Measurements from ENCODE around the gene TBX20.

- TF ChIP-seq CTCF (IDR thresholded peaks at IDR 0.05; ENCODE audit: low read depth, low read length) (no peak), EZH2phosphoT487 (IDR thresholded peaks at IDR 0.05; ENCODE audit: low read depth) (no peak)
These were observed 9.5 kb upstream of the TBX20 start for GRCh38 chr7:35263396-35263795.

All from OCI-LY3 (cell line).